Effector memory CD4-positive, alpha-beta T cell (primary cell): ENCODE results near the gene WBP11.

Source experiments
- DNase-seq, 3 donors: peaks; one replicate each; pipeline ENCODE4 v3.0.0-alpha.2; 2020
- H3K27ac ChIP-seq: 2 replicates; pipeline ENCODE4 v1.7.0; 2013; ENCODE audit warnings: mild to moderate bottlenecking, low read length, moderate library complexity; ENCODE audit not compliant: insufficient read depth, poor library complexity, severe bottlenecking
- H3K27me3 ChIP-seq: replicated peaks from 2 replicates; pipeline ENCODE4 v1.7.0; 2013; ENCODE audit warnings: mild to moderate bottlenecking, low read length; ENCODE audit not compliant: insufficient read depth, control insufficient read depth, poor library complexity, severe bottlenecking
- H3K36me3 ChIP-seq: 2 replicates; pipeline ENCODE4 v1.7.0; 2013; ENCODE audit warnings: mild to moderate bottlenecking, low read length, moderate library complexity; ENCODE audit not compliant: control insufficient read depth, insufficient read depth
- H3K4me1 ChIP-seq: 2 replicates; pipeline ENCODE4 v1.7.0; 2013; ENCODE audit warnings: low read length, mild to moderate bottlenecking; ENCODE audit not compliant: control insufficient read depth, insufficient read depth, poor library complexity, severe bottlenecking
- H3K4me3 ChIP-seq: 2 replicates; pipeline ENCODE4 v1.7.0; 2013; ENCODE audit warnings: low read length, low read depth, mild to moderate bottlenecking; ENCODE audit not compliant: insufficient read depth, poor library complexity, severe bottlenecking
- H3K9me3 ChIP-seq: 2 replicates; pipeline ENCODE4 v1.7.0; 2013; ENCODE audit warnings: mild to moderate bottlenecking, low read length, moderate library complexity; ENCODE audit not compliant: control insufficient read depth

The WBP11 gene

GRCh38 chr12:14826491-14826890 is 23.2 kb upstream of the WBP11 start:
- H3K4me1 ChIP-seq: no peaks in the 10 kb centered on the region

DNA sequence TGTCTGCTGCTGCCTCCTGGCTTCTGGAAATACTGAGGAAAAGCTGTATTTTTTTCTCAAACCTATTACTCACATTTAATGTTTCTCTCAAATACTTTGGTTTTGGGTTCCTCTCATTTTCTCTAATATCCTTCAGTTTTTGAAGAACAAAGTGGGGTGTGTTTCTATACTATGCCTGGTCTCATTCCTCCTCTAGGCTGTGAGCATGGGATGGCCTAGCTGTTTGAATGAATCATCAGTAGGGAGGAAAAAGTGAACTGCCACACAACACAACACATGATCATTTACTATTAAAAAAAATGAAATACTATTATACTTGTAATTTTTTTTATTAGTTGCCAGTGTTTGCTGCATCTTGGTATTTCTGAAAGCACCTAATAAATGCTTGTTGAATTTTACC is 22.0 kb upstream of the WBP11 start:
- Histone ChIP-seq H3K4me1 (no peaks in the 10 kb centered on the region), H3K27ac (no peak overlapping the region), H3K27me3 (no peaks in the 10 kb centered on the region), H3K4me3 (no peak overlapping the region), H3K36me3 (no peaks in the 10 kb centered on the region), H3K9me3 (no peaks in the 10 kb centered on the region)
- DNase-seq: no peak

More at GRCh38 chr12:14826491-14826890, 23.2 kb upstream of the WBP11 start:
- Histone ChIP-seq H3K4me3 (no peak overlapping the region), H3K27ac (no peak overlapping the region), H3K9me3 (no peaks in the 10 kb centered on the region), H3K27me3 (no peaks in the 10 kb centered on the region), H3K36me3 (no peaks in the 10 kb centered on the region)
- DNase-seq: no peak

- Histone ChIP-seq H3K27ac (no peak overlapping the region), H3K9me3 (no peaks in the 10 kb centered on the region), H3K4me1 (no peaks in the 10 kb centered on the region), H3K4me3 (no peak overlapping the region), H3K36me3 (no peaks in the 10 kb centered on the region), H3K27me3 (no peaks in the 10 kb centered on the region)
- DNase-seq: no peak
Measured at GRCh38 chr12:14824012-14824634, 20.8 kb upstream of the WBP11 start.

DNA sequence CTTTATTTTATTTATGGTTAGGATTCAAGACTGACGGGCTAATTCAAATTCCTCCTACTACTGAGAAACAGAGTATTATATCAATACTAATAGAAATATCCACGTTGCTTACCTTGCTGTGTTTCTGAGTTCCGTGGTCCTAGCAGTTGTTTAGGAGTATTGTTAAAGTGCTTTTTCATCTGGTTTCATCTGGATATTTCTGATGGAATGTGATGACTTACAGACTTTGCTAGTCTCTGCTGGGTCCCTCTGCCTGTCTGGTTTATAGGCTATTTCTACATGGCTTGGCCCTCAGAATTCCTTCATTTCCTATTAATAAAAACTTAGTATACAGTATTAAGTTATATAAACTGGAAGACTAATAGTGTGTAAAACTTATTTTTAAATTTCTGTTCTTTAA is 10.7 kb upstream of the WBP11 start, which contains the start of gene SMCO3:
SMCO3 (minus strand) TSS at position 169 of the 400 bp plus-strand sequence. CDS start 7,502 bp downstream, outside the sequence.
- no peaks in the 10 kb centered on the region for H3K36me3 ChIP-seq
- H3K27ac ChIP-seq: no peak within 1 kb of the TSS
- DNase-seq: no peak
- H3K4me1 ChIP-seq: peaks cover 4% of the 10 kb centered on the region
- H3K9me3 ChIP-seq: no peaks in the 10 kb centered on the region
- no peaks in the 10 kb centered on the region for H3K27me3 ChIP-seq
- no peak within 1 kb of the TSS for H3K4me3 ChIP-seq

DNA sequence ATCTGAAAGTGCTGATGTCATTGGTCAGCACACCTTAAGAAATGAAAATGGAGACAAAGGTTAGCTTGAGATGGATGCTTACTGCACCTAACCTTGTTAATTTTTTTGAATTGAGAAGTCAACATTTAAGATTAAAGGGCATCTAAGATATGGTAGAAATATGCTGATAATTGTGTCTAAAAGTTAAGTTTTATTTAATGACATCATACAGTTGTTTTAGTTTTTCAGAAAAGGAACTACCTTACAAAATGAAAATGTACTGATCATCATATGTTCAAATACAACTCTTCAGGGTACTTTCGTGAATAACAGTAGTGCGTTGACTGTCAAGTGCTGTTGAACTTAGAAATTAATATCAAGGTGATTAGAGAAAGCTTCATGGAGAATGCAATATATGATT is 8.2 kb upstream of the WBP11 start:
- no peak for DNase-seq
- Histone ChIP-seq H3K36me3 (no peaks in the 10 kb centered on the region), H3K27me3 (no peaks in the 10 kb centered on the region), H3K27ac (no peak overlapping the region), H3K9me3 (no peaks in the 10 kb centered on the region), H3K4me3 (no peak overlapping the region), H3K4me1 (peaks cover 4% of the 10 kb centered on the region)

DNA sequence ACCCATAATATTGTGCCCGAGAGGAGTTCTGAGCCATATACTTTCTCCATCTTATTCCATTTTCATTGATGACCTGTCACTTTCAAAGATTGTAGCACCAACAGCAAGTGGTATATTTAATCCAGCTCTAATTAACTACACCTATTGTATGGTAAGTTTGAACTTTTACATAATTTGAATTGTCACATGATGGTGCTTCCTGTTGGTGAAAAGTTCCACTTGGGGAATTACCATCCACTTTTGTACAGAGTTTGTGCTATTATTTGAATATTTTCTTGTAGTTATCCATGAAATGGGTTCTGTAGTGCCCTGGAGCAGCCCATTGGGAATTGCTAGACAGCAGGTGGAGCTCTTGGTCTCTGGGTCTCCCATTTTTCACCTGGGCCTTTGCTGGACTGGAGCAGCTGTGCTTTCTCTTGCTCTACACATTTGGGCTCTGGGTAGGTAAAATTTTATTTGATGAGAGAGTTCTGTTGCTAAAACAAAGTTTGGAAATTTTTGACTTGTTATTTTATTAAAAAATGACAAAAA is 7.7 kb upstream of the WBP11 start:
- Histone ChIP-seq H3K27me3 (no peaks in the 10 kb centered on the region), H3K27ac (no peak overlapping the region), H3K9me3 (no peaks in the 10 kb centered on the region), H3K4me1 (peaks cover 4% of the 10 kb centered on the region), H3K4me3 (no peak overlapping the region), H3K36me3 (no peaks in the 10 kb centered on the region)
- DNase-seq: no peak

DNA sequence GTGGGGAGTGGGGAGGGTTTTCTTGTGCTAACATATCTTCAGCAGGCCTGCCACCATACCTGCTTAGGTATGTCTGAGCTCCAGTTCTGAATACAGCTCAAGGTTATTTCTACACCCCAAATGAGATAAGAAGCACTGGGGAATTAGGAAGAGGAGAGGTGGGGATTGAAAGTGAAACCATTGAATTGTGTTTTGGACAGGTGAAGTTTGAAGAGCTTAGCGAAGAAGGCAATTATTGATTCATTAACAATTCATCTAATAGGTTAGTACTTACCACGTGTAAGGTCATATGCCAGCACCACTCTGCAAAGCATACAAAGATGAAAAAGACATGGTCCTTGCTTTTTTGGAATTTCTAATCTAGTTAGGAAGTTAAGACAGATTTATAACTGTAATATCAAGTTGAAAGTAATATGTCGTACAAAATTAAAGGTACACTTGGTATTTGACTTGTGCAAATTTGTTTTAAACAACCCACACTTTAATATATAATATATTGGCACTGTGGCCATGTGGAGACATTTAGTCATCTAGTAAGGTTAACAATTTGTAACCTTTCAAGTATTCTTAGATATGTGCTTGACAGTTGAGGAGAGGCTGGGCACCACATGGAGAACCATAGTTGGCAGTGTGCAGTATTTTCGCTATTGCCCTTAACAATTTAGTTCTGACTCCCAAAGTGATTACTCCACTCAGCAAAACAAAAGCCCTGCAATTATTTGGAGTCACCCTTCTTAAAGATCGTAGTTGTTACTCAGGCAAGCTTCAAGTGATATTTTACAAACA is 7.1 kb upstream of the WBP11 start:
- Histone ChIP-seq H3K4me1 (peaks cover 4% of the 10 kb centered on the region), H3K27ac (no peak overlapping the region), H3K27me3 (no peaks in the 10 kb centered on the region), H3K9me3 (no peaks in the 10 kb centered on the region), H3K4me3 (no peak overlapping the region), H3K36me3 (no peaks in the 10 kb centered on the region)
- no peak for DNase-seq

DNA sequence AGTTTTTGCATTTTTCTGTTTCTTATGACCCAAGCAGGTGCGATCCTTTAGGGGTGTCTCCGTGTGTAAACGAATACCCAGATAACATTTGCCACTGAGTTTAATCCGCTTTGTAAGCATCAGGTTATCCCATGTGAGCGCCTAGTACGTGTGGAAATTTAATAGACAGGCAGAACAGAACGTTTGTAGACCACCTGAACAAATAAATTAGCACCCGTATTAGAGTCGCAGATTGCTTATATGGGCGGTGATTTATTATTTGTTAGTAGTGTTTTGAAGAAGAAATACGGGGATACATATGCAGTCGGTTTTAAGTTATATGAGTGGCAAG is 517 bp upstream of the WBP11 start:
- Histone ChIP-seq H3K4me1 (peaks cover 8% of the 10 kb centered on the region), H3K9me3 (no peaks in the 10 kb centered on the region), H3K36me3 (peaks cover 9% of the 10 kb centered on the region), H3K27ac (peak overlapping the region; percentile 89), H3K4me3 (peak overlapping the region; percentile 86), H3K27me3 (no peaks in the 10 kb centered on the region)
- no peak for DNase-seq

DNA sequence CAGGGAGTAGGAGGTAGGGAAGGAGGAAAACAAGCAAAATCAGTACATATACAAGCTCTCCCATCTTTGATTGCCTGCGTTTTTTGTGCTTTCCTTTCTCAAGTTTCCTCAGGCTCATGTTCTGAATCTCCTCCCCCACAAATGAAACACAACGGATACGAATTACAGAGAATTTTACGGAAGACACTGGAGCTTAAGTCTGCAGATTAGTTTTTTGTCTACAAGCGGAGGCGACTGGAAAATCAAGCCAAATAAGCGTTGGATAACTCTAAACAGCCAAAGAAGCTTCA is 612 bp downstream of the WBP11 start:
- Histone ChIP-seq H3K4me1 (peaks cover 8% of the 10 kb centered on the region), H3K27me3 (no peaks in the 10 kb centered on the region), H3K27ac (peak overlapping the region; percentile 89), H3K36me3 (peaks cover 21% of the 10 kb centered on the region), H3K4me3 (peak overlapping the region; percentile 86), H3K9me3 (no peaks in the 10 kb centered on the region)
- no peak for DNase-seq

- no peak for DNase-seq
Measured at GRCh38 chr12:14802247-14802646, 1.0 kb downstream of the WBP11 start.

More at GRCh38 chr12:14802247-14802646, 1.0 kb downstream of the WBP11 start:
- H3K4me1 ChIP-seq: peaks cover 8% of the 10 kb centered on the region
- no peaks in the 10 kb centered on the region for H3K27me3 ChIP-seq
- peaks cover 25% of the 10 kb centered on the region for H3K36me3 ChIP-seq
- no peaks in the 10 kb centered on the region for H3K9me3 ChIP-seq
- H3K27ac ChIP-seq: peak overlapping the region; percentile 89
- peak overlapping the region; percentile 86 for H3K4me3 ChIP-seq
